ENCODE measurements around the gene THEMIS. TPM values are rescaled to one million over a fixed set of nuclear protein-coding genes. Genes with fewer than 3 reads are reported as not detected.
A peak's percentile ranks its signal among the peaks of the same experiment; 100 is the strongest.
"Not testable (repeated sequence)": the region's sequence is repeated elsewhere in the genome, so short reads cannot be mapped to it uniquely, and the experiment has no call there.

The THEMIS gene
- total RNA-seq, 5 donors from 2014 or later (not counting 1 experiment from before 2014, with no cell fraction given), result 55.5 to 93.3 (median 69.4) TPM

DNA sequence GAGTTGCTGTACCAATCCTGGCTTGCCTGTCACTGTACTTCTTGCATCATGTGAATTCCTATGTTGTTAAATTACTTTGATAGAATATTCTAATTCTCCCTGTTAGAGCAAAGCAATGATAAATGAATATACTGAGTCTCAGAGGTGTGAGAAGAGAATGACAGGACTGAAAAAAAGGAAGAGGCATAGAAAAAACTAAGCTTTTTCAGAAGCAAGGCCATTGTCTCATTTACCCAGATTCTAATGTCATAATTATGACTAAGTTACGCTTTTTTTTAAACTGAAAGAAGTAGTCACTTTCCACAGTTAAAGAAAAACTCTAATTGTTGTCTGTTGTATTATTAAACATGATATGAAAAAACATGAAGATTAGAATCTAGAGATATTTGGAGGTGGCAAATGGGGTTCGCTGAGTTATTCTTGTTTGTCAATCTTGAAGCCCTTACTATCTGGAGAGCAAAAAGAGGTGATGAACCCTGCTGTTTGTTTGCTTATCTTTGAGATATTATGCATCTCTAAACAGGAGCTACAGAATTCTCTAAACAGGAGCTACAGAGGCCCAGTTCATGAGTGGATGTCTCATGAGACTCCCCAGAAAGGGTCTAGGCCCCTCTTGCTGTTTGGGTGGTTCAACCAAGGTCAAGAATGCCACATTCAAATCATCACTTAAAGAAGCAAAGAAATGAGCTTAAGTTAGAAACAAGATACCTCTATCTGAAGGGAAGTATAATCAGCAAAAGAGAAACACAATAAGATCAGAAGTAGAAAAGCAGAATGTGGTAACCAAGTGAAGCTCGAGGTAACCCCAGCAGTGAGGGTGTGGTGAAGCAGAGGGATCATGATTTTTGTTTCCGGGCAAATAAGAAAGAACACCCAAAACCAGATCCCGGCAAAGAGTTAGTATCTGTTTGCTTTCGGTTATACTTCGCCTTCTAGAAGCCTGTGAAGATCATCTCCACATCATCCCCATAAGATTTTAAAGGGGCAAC is 33.3 kb upstream of the THEMIS start:
- ChIA-PET CTCF (interaction anchor here (0.7 to 1.6 kb wide), 11 partner anchors 10 to 309 kb away, joined by 3 to 17 read pairs (median 4); no protein-coding TSS in a partner anchor), POLR2A (interaction anchor here (0.5 to 1.2 kb wide), 9 partner anchors 15 to 61 kb away, joined by 3 to 5 read pairs (median 3); no protein-coding TSS in a partner anchor)
- DNase-seq (peak in 33 of 35 experiments; percentile 19 to 73 (median 46)), ATAC-seq (replicated peaks in 1 of 4) (peak; percentile 95 to 97 (median 96))
- H3K9me3 ChIP-seq, result no peaks in the 10 kb centered on the region
- peaks cover 17 to 19% of the 10 kb centered on the region in 2 experiments for H3K4me1 ChIP-seq (ENCODE audit: control insufficient read depth in 1 of 2, extremely low read depth in 1 of 2, insufficient read depth in 2 of 2, low read length in 2 of 2)
- peak overlapping the region in 1 of 2 donors; percentile 29 for H3K4me3 ChIP-seq (ENCODE audit: control insufficient read depth in 1 of 2, extremely low read depth in 1 of 2, low read length in 1 of 2)
- no peaks in the 10 kb centered on the region for H3K27me3 Mint-ChIP-seq
- H3K27me3 ChIP-seq (replicated peaks in 1 of 2; ENCODE audit: control insufficient read depth in 2 of 2, extremely low read depth in 1 of 2, insufficient read depth in 2 of 2, low read length in 1 of 2), result no peaks in the 10 kb centered on the region
- peak overlapping the region; percentile 93 to 95 for H3K27ac Mint-ChIP-seq
- no peaks in the 10 kb centered on the region for H3K36me3 ChIP-seq (ENCODE audit: control insufficient read depth in 2 of 2, extremely low read depth in 1 of 2, insufficient read depth in 1 of 2, low read length in 1 of 2)
- peaks cover 0 to 3% (median 2%) of the 10 kb centered on the region in 3 donors for H3K9me3 Mint-ChIP-seq
- peaks cover 53 to 58% (median 55%) of the 10 kb centered on the region in 3 donors for H3K4me1 Mint-ChIP-seq
- peak overlapping the region; percentile 84 for H3K27ac ChIP-seq (ENCODE audit: low read length)
- peak overlapping the region; percentile 52 to 63 (median 62) for H3K4me3 Mint-ChIP-seq
- no peaks in the 10 kb centered on the region for H3K36me3 Mint-ChIP-seq
- WGBS (ENCODE audit: insufficient coverage), result no CpG with 5 or more reads among the region's 7 CpGs

DNA sequence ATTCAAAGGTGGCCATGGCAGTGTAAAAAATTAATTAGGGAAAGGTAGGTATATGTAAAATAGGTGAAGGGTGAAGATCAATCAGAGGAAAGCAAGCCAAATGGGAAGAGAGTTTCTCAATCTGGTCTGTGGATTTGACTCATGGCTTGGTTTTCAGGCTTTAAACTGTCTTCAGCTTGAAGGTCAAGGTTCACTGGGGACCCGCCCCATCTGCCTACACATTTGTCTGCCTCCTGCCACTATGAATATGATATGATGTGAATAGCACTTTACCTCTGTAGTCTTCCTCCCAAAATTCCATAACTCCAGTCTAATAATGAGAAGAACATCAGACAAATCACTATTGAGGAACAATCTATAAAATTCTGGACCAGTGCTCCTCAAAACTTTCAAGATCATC is 32.3 kb upstream of the THEMIS start:
- CTCF ChIA-PET, result interaction anchor here in 1 of 2 donors (0.6 kb wide), 1 partner anchor 18 kb away, joined by 3 read pairs; no protein-coding TSS in a partner anchor
- POLR2A ChIA-PET, result no interaction called here

DNA sequence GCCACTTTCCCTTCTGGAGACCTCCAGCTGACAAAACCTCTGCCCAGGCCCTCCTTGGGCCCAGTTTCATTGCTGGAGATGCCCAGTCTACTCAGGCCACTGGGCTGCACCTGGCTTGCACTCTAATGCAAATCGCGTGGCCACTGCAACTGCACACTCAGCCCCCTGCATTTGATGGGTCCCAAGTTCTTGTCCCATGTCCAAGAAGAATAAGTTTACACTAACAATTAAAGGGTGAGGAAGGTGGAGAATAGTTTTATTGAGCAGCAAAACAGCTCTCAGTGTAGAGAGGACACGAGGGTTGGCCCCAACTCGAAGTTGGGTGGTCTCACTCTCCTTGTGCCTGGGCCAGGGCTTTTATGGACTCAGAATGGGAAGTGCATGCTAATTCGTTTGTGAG is 31.9 kb upstream of the THEMIS start:
- Mint-ChIP-seq H3K27ac (peak overlapping the region; percentile 93 to 95), H3K4me3 (peak overlapping the region in 1 of 3 donors; percentile 63), H3K9me3 (peaks cover 6 to 9% (median 8%) of the 10 kb centered on the region in 3 donors), H3K27me3 (no peaks in the 10 kb centered on the region), H3K36me3 (peaks cover under 1% of the 10 kb centered on the region), H3K4me1 (peaks cover 42 to 46% (median 44%) of the 10 kb centered on the region in 3 donors)
- ATAC-seq (replicated peaks in 1 of 4) (no peak), DNase-seq (no peak)
- H3K27me3 ChIP-seq (replicated peaks in 1 of 2; ENCODE audit: control insufficient read depth in 2 of 2, extremely low read depth in 1 of 2, insufficient read depth in 2 of 2, low read length in 1 of 2), result no peaks in the 10 kb centered on the region
- ChIA-PET CTCF (interaction anchor here in 1 of 2 donors (0.6 kb wide), 1 partner anchor 17 kb away, joined by 3 read pairs; no protein-coding TSS in a partner anchor), POLR2A (no interaction called here)
- H3K36me3 ChIP-seq (ENCODE audit: control insufficient read depth in 2 of 2, extremely low read depth in 1 of 2, insufficient read depth in 1 of 2, low read length in 1 of 2), result no peaks in the 10 kb centered on the region
- H3K4me1 ChIP-seq (ENCODE audit: control insufficient read depth in 1 of 2, extremely low read depth in 1 of 2, insufficient read depth in 2 of 2, low read length in 2 of 2), result peaks cover 13 to 17% of the 10 kb centered on the region in 2 experiments
- no peaks in the 10 kb centered on the region for H3K9me3 ChIP-seq
- H3K4me3 ChIP-seq (ENCODE audit: control insufficient read depth in 1 of 2, extremely low read depth in 1 of 2, low read length in 1 of 2), result no peak overlapping the region
- WGBS (ENCODE audit: insufficient coverage), result 81% methylated on average over 3 of the region's 5 CpGs
- H3K27ac ChIP-seq (ENCODE audit: low read length), result peak overlapping the region; percentile 84

More for the DNA sequence above, 32.3 kb upstream of the THEMIS start:
- Mint-ChIP-seq H3K4me1 (peaks cover 46 to 51% (median 48%) of the 10 kb centered on the region in 3 donors), H3K27ac (peak overlapping the region; percentile 93 to 95), H3K27me3 (no peaks in the 10 kb centered on the region), H3K9me3 (peaks cover 6 to 9% (median 7%) of the 10 kb centered on the region in 3 donors), H3K36me3 (no peaks in the 10 kb centered on the region), H3K4me3 (peak overlapping the region in 1 of 3 donors; percentile 63)
- DNase-seq, result no peak
- H3K4me3 ChIP-seq (ENCODE audit: control insufficient read depth in 1 of 2, extremely low read depth in 1 of 2, low read length in 1 of 2), result no peak overlapping the region
- no peaks in the 10 kb centered on the region for H3K27me3 ChIP-seq (replicated peaks in 1 of 2; ENCODE audit: control insufficient read depth in 2 of 2, extremely low read depth in 1 of 2, insufficient read depth in 2 of 2, low read length in 1 of 2)
- peaks cover 16 to 17% of the 10 kb centered on the region in 2 experiments for H3K4me1 ChIP-seq (ENCODE audit: control insufficient read depth in 1 of 2, extremely low read depth in 1 of 2, insufficient read depth in 2 of 2, low read length in 2 of 2)
- no CpG with 5 or more reads among the region's 1 CpG for WGBS (ENCODE audit: insufficient coverage)
- ATAC-seq (replicated peaks in 1 of 4), result no peak
- H3K27ac ChIP-seq (ENCODE audit: low read length), result peak overlapping the region; percentile 84
- H3K36me3 ChIP-seq (ENCODE audit: control insufficient read depth in 2 of 2, extremely low read depth in 1 of 2, insufficient read depth in 1 of 2, low read length in 1 of 2), result no peaks in the 10 kb centered on the region
- H3K9me3 ChIP-seq, result no peaks in the 10 kb centered on the region

DNA sequence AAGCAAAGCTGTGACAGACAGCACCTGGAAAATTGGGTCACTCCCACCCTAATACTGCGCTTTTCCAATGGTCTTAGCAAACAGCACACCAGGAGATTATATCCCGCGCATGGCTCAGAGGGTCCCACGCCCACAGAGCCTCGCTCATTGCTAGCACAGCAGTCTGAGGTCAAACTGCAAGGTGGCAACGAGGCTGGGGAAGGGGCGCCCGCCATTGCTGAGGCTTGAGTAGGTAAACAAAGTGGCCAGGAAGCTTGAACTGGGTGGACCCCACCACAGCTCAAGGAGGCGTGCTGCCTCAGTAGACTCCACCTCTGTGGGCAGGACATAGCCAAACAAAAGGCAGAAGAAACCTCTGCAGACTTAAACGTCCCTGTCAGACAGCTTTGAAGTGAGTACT is 25.6 kb upstream of the THEMIS start:
- ATAC-seq (replicated peaks in 1 of 4); H3K27ac ChIP-seq (ENCODE audit: low read length); CTCF ChIA-PET; H3K4me3 Mint-ChIP-seq; H3K36me3 Mint-ChIP-seq; H3K27me3 ChIP-seq (replicated peaks in 1 of 2; ENCODE audit: control insufficient read depth in 2 of 2, extremely low read depth in 1 of 2, insufficient read depth in 2 of 2, low read length in 1 of 2); H3K9me3 ChIP-seq; H3K27me3 Mint-ChIP-seq; DNase-seq; H3K27ac Mint-ChIP-seq; H3K4me3 ChIP-seq (ENCODE audit: control insufficient read depth in 1 of 2, extremely low read depth in 1 of 2, low read length in 1 of 2); H3K36me3 ChIP-seq (ENCODE audit: control insufficient read depth in 2 of 2, extremely low read depth in 1 of 2, insufficient read depth in 1 of 2, low read length in 1 of 2): not testable (repeated sequence)
- 100% methylated on average over 6 of the region's 10 CpGs for WGBS (ENCODE audit: insufficient coverage)
- POLR2A ChIA-PET, result interaction anchor here in 1 of 2 donors (0.6 kb wide), 1 partner anchor 10 kb away, joined by 3 read pairs; no protein-coding TSS in a partner anchor
- Mint-ChIP-seq H3K4me1 (peaks cover 39 to 51% (median 42%) of the 10 kb centered on the region in 3 donors), H3K9me3 (peaks cover 12 to 26% (median 15%) of the 10 kb centered on the region in 3 donors)
- H3K4me1 ChIP-seq (ENCODE audit: control insufficient read depth in 1 of 2, extremely low read depth in 1 of 2, insufficient read depth in 2 of 2, low read length in 2 of 2), result peaks cover 16 to 27% of the 10 kb centered on the region in 2 experiments

DNA sequence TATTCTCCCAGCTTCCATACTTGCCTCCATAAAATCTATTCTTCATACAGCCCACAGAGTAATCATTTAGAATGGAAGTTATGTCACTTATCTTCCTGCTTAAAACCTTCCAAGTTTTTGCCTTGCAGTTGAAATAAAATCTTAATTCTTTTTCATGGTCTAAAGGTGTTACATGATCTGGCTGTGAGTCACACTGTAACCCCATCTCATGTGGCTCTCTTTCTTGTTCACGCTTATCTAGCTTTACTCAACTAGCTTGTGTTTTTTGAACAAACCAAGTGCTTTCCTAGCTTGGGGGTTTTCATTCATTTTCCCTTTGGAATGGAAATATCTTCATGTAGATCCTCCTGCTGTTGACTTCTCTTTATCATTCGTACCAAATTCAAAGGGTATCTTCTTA is 23.6 kb upstream of the THEMIS start:
- no peaks in the 10 kb centered on the region for H3K27me3 ChIP-seq (replicated peaks in 1 of 2; ENCODE audit: control insufficient read depth in 2 of 2, extremely low read depth in 1 of 2, insufficient read depth in 2 of 2, low read length in 1 of 2)
- Mint-ChIP-seq H3K27ac (peak overlapping the region; percentile 6 to 64), H3K36me3 (peaks cover 5% of the 10 kb centered on the region), H3K27me3 (no peaks in the 10 kb centered on the region), H3K4me3 (peak overlapping the region in 1 of 3 donors; percentile 4), H3K4me1 (peaks cover 58 to 70% (median 61%) of the 10 kb centered on the region in 3 donors), H3K9me3 (peaks cover 12 to 26% (median 15%) of the 10 kb centered on the region in 3 donors)
- no peaks in the 10 kb centered on the region for H3K9me3 ChIP-seq
- ChIA-PET CTCF (interaction anchor here in 1 of 2 donors (0.6 to 1.0 kb wide), 2 partner anchors 10 to 16 kb away, joined by 3 to 4 read pairs; no protein-coding TSS in a partner anchor), POLR2A (interaction anchor here in 1 of 2 donors (0.6 kb wide), 1 partner anchor 13 kb away, joined by 3 read pairs; no protein-coding TSS in a partner anchor)
- peaks cover 30 to 43% of the 10 kb centered on the region in 2 experiments for H3K4me1 ChIP-seq (ENCODE audit: control insufficient read depth in 1 of 2, extremely low read depth in 1 of 2, insufficient read depth in 2 of 2, low read length in 2 of 2)
- DNase-seq (no peak), ATAC-seq (replicated peaks in 1 of 4) (peak in 1 of 4 experiments; percentile 55)
- WGBS (ENCODE audit: insufficient coverage), result no CpG with 5 or more reads among the region's 2 CpGs
- H3K4me3 ChIP-seq (ENCODE audit: control insufficient read depth in 1 of 2, extremely low read depth in 1 of 2, low read length in 1 of 2), result no peak overlapping the region
- H3K36me3 ChIP-seq (ENCODE audit: control insufficient read depth in 2 of 2, extremely low read depth in 1 of 2, insufficient read depth in 1 of 2, low read length in 1 of 2), result no peaks in the 10 kb centered on the region
- H3K27ac ChIP-seq (ENCODE audit: low read length), result peak overlapping the region; percentile 28

DNA sequence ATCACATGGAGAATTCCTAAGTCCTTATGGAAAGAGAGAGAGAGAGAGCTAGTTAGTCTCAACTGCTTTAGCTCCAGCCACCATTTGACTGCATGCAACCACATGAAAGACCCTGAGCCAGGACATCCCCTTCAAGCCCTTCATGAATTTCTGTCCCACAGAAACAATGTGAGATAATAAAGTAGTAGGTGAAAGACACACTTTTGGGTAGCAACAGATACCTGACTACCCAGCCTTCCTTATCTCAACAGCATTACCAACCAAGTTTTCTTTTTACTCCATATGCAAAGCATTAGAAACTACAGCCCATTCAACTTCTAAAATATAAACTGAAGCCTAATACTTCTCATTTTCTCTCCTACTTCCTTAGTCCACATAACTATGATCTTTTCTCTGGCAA is 23.2 kb upstream of the THEMIS start:
- ATAC-seq (replicated peaks in 1 of 4), result no peak
- Mint-ChIP-seq H3K4me3 (peak overlapping the region in 1 of 3 donors; percentile 4), H3K36me3 (peaks cover 5% of the 10 kb centered on the region), H3K4me1 (peaks cover 62 to 73% (median 65%) of the 10 kb centered on the region in 3 donors), H3K27ac (peak overlapping the region; percentile 6 to 64), H3K27me3 (no peaks in the 10 kb centered on the region), H3K9me3 (peaks cover 11 to 25% (median 15%) of the 10 kb centered on the region in 3 donors)
- Histone ChIP-seq H3K27ac (ENCODE audit: low read length) (peak overlapping the region; percentile 28), H3K4me1 (ENCODE audit: control insufficient read depth in 1 of 2, extremely low read depth in 1 of 2, insufficient read depth in 2 of 2, low read length in 2 of 2) (peaks cover 32 to 48% of the 10 kb centered on the region in 2 experiments), H3K36me3 (ENCODE audit: control insufficient read depth in 2 of 2, extremely low read depth in 1 of 2, insufficient read depth in 1 of 2, low read length in 1 of 2) (no peaks in the 10 kb centered on the region), H3K27me3 (replicated peaks in 1 of 2; ENCODE audit: control insufficient read depth in 2 of 2, extremely low read depth in 1 of 2, insufficient read depth in 2 of 2, low read length in 1 of 2) (no peaks in the 10 kb centered on the region), H3K4me3 (ENCODE audit: control insufficient read depth in 1 of 2, extremely low read depth in 1 of 2, low read length in 1 of 2) (no peak overlapping the region), H3K9me3 (no peaks in the 10 kb centered on the region)
- DNase-seq, result no peak
- CTCF ChIA-PET, result interaction anchor here in 1 of 2 donors (0.6 to 1.0 kb wide), 3 partner anchors 10 to 639 kb away, joined by 3 to 4 read pairs (median 4); no protein-coding TSS in a partner anchor
- POLR2A ChIA-PET, result interaction anchor here in 1 of 2 donors (0.6 kb wide), 1 partner anchor 13 kb away, joined by 3 read pairs; no protein-coding TSS in a partner anchor

Data from T-cell (primary cell).